DMS153 treated with DMSO at 0.1 percent for 48 hours (cell line): ENCODE measurements around the gene LAMA2.

Source experiments
- DNase-seq: peaks from one replicate; lab custom pipeline; 2025; ENCODE audit not compliant: unreplicated experiment; lab: John Stamatoyannopoulos, UW

LAMA2 gene

GRCh38 chr6:129289442-129289841, 406.5 kb downstream of the LAMA2 start:
- no peak for DNase-seq

GRCh38 chr6:129292836-129293235, 409.9 kb downstream of the LAMA2 start:
- no peak for DNase-seq

- no peak for DNase-seq
Observed at GRCh38 chr6:129297592-129297991, 414.7 kb downstream of the LAMA2 start.

- DNase-seq = no peak
Observed at GRCh38 chr6:129302671-129303070, 419.7 kb downstream of the LAMA2 start.

GRCh38 chr6:129306826-129307225, 423.9 kb downstream of the LAMA2 start:
- no peak for DNase-seq

GRCh38 chr6:129307845-129308244, 424.9 kb downstream of the LAMA2 start:
- DNase-seq = no peak

GRCh38 chr6:129309154-129309553, 426.2 kb downstream of the LAMA2 start:
- DNase-seq = peak; percentile 8

GRCh38 chr6:129312880-129313279, 429.9 kb downstream of the LAMA2 start:
- DNase-seq = no peak

GRCh38 chr6:129314575-129314974, 431.6 kb downstream of the LAMA2 start:
- DNase-seq = no peak

- DNase-seq = no peak
Observed at GRCh38 chr6:129317931-129318820, 435.2 kb downstream of the LAMA2 start.

GRCh38 chr6:129320892-129321291, 438.0 kb downstream of the LAMA2 start:
- DNase-seq = no peak

GRCh38 chr6:129321303-129321702, 438.4 kb downstream of the LAMA2 start:
- DNase-seq = no peak

GRCh38 chr6:129324345-129324744, 441.4 kb downstream of the LAMA2 start:
- DNase-seq = no peak

GRCh38 chr6:129329678-129330077, 446.7 kb downstream of the LAMA2 start:
- DNase-seq = no peak

- DNase-seq = no peak
Observed at GRCh38 chr6:129331450-129332138, 448.7 kb downstream of the LAMA2 start.

GRCh38 chr6:129335792-129336191, 452.9 kb downstream of the LAMA2 start:
- DNase-seq = no peak

GRCh38 chr6:129338683-129339082, 455.7 kb downstream of the LAMA2 start:
- no peak for DNase-seq

- no peak for DNase-seq
Observed at GRCh38 chr6:129340983-129341382, 458.0 kb downstream of the LAMA2 start.

- no peak for DNase-seq
Observed at GRCh38 chr6:129342243-129342642, 459.3 kb downstream of the LAMA2 start.

GRCh38 chr6:129342796-129343195, 459.9 kb downstream of the LAMA2 start:
- DNase-seq = no peak

- no peak for DNase-seq
Observed at GRCh38 chr6:129344379-129344778, 461.4 kb downstream of the LAMA2 start.

GRCh38 chr6:129345890-129346289, 463.0 kb downstream of the LAMA2 start:
- DNase-seq = no peak
